IPS-18c (cell line): Measurements from ENCODE around the gene TAF11.
"Not testable (repeated sequence)": the region's sequence is repeated elsewhere in the genome, so short reads cannot be mapped to it uniquely, and the experiment has no call there.

Experiments
- H3K4me3 ChIP-seq: 2 replicates; pipeline ENCODE4 v1.7.0; 2013; ENCODE audit warnings: low read depth, mild to moderate bottlenecking, low read length, moderate library complexity; ENCODE audit not compliant: insufficient read depth
- H3K9me3 ChIP-seq: one replicate; pipeline ENCODE4 v1.6.1; 2013; ENCODE audit warnings: mild to moderate bottlenecking, low read length, moderate library complexity; ENCODE audit not compliant: control insufficient read depth, insufficient read depth

Gene TAF11, protein sequence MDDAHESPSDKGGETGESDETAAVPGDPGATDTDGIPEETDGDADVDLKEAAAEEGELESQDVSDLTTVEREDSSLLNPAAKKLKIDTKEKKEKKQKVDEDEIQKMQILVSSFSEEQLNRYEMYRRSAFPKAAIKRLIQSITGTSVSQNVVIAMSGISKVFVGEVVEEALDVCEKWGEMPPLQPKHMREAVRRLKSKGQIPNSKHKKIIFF

DNA sequence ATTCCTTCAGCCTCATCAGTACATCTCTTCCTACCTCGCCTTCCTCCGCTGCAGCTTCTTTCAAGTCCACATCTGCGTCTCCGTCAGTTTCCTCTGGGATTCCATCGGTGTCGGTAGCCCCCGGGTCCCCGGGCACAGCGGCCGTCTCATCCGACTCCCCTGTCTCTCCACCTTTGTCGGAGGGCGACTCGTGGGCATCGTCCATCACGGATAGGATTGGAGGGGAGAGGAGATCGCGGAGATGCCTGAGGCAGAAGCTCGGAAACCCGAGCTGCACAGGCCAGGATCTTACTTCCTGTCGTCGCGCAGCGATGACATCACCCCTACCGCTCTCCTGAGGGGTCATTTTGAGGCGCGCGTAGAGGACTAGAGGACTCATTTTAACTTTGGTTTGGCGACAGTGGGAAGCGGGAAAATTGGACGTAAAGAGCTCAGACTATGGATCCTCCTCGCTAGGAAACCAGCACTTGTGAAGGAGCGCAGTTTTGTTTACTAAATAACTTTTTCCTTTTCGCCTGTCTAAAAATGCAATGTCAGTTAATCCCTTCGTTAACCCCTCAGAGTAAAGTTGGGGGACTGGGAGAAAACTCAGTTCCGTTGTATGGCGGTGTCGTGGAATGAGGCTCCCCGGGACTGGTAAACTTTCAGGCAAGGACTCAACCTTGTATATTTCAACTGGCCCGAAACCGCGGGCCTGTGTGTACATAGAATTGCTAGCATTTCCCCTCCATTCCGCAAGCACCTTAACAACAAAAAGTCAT, at the start of gene TAF11:
Gene TAF11 (minus strand): TSS at position 290 of the 761 bp plus-strand sequence. CDS start 85 bp downstream, at position 205.
- Histone ChIP-seq H3K4me3 (peak within 1 kb of the TSS; percentile 100), H3K9me3 (no peaks in the 10 kb centered on the region)

DNA sequence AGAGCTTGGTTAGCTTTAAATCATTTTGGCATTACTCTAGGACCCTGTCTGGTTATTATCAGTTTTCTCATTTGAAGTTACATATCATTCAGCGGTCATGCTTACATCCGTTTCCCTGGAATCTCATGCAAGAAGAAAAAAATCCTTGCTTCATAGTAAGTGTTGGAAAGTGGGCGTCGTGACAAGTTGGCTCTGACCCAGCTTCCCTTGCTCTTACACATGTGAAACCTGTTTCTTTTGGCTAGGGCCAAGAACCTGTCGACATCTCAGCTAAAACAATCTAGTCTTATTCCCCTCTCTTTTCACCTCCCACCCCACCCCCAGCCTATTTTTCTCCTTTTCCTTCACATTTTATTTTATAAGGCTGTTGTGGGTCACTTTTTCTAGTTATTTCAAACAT, 46.7 kb upstream of the TAF11 start:
- no peak overlapping the region for H3K4me3 ChIP-seq
- H3K9me3 ChIP-seq: no peaks in the 10 kb centered on the region

DNA sequence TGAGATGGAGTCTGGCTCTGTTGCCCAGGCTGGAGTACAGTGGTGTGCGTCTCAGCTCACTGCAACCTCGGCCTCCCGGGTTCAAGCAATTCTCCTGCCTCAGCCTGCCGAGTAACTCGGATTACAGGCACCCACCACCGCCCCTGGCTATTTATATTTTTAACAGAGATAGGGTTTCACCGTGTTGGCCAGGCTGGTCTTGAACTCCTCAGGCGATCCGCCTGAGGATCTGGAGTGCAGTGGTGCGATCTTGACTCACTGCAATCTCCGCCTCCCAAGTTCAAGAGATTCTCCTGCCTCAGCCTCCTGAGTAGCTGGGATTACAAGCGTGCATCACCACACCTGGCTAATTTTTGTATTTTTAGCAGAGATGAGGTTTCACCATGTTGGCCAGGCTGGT, 44.4 kb upstream of the TAF11 start:
- not testable (repeated sequence) for H3K9me3 ChIP-seq, H3K4me3 ChIP-seq

DNA sequence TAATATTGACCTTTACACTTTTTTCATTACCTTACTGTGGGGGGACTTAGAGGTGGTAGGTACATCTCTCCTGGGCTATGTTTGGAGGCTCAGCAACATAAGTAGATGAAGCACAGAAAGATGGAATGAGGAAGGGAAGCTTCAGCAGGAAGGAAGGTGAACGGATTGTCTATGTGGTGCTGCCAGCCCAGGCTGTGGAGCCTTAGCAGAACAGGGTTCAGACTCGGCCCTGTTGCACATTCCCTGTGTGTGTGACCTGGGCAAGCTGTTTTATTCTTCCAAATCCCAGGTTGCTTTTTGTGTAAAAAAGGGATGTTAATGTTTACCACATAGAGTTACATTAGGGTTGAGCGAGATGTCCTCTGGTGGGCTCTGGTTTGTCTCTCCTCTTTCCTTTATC, 42.4 kb upstream of the TAF11 start:
- H3K9me3 ChIP-seq: peaks cover 4% of the 10 kb centered on the region
- no peak overlapping the region for H3K4me3 ChIP-seq

DNA sequence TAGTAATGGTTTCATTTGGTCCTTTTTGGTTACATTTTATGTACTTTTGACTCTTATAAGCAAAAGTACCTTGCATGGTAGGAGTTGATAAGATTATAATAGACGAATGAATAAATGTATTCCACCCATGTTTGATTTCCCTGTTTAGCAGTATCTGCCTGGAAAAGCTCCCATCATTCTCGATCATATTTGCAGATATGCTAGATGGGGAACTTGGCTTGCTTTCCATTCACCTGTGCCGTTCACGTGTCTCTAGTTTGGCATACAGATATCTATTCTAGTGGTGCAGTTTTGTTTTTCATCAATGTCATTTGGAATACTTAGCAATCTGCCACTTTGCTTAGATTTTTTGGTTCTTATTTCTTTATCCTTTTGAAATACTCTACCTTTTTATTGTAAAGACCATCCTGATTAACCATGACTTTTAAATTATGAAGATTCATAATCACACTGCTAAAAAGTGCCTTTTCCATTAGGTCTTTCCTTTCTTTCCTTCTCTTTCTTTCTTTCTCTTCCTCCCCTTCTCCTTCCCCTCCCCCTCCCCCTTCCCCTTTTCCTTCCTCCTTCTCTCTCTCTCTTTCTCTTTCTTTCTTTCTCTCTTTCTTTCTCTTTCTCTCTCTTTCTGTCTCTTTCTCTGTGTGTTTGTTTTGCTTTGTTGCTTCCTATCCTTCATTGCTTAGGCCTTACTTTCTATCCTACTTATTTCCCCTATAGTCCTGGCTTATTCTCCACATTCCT, 41.6 kb upstream of the TAF11 start:
- H3K4me3 ChIP-seq: no peak overlapping the region
- H3K9me3 ChIP-seq: peaks cover 4% of the 10 kb centered on the region

DNA sequence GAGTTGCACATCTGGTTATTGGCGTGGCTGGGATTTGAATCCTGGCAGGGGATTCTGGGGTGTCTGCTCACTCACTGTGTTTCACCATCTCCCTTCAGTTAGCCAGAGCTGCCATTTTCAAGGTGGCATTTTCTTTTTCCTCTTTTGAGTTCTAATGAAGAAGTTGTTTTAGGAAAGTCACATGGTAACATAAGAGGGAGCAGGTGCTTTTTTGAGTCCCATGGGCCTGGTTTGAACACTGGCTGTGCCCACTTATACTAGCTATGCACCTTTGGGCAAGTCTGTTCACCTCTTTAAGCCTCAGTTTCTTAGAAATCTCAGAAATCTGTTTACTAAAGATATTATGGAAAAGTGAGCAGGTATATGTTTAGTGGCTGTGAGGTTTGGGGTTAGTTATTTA, 40.9 kb upstream of the TAF11 start:
- H3K4me3 ChIP-seq: no peak overlapping the region

DNA sequence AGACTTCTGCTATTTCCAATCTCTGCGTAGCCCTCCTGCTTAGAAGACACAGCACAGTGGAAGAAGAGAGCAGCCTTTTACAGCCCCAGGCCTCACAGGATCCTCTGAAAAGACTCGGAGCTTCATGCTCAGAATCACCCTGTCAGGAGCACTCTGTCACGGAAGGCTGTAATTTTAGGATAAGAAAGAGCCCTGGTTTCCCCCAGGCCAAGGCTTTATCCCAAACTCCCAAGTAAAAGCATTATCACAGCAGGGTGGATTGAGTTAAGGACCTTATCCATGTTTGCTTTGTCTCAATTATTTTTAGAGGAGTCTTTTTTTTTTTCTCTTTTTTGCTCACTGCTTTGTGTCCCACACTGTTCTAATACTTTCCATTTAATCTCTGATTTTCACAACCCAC, 40.4 kb upstream of the TAF11 start:
- H3K9me3 ChIP-seq: peaks cover 4% of the 10 kb centered on the region
- H3K4me3 ChIP-seq: no peak overlapping the region

More for the DNA sequence above, 40.9 kb upstream of the TAF11 start:
- H3K9me3 ChIP-seq: peaks cover 4% of the 10 kb centered on the region

DNA sequence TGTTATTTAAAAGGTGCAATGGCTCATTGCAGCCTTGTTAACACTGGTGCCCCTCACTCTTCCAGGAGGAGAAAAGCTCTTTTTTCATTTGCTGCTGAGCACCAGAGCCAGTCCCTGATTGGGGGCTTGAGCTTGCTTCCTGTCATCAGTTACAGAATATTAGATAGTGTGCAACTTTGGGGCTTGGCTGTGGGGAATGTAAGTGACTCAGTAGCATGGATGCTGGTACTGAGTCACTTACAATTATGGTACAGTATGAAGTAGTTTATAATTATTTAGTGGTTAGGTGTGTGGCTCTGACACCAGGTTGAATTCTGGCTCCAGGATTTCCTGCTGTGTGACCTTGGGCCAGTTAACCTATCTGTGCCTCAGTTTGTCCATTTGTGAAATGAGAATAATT, 38.8 kb upstream of the TAF11 start:
- Histone ChIP-seq H3K4me3 (no peak overlapping the region), H3K9me3 (peaks cover 4% of the 10 kb centered on the region)

DNA sequence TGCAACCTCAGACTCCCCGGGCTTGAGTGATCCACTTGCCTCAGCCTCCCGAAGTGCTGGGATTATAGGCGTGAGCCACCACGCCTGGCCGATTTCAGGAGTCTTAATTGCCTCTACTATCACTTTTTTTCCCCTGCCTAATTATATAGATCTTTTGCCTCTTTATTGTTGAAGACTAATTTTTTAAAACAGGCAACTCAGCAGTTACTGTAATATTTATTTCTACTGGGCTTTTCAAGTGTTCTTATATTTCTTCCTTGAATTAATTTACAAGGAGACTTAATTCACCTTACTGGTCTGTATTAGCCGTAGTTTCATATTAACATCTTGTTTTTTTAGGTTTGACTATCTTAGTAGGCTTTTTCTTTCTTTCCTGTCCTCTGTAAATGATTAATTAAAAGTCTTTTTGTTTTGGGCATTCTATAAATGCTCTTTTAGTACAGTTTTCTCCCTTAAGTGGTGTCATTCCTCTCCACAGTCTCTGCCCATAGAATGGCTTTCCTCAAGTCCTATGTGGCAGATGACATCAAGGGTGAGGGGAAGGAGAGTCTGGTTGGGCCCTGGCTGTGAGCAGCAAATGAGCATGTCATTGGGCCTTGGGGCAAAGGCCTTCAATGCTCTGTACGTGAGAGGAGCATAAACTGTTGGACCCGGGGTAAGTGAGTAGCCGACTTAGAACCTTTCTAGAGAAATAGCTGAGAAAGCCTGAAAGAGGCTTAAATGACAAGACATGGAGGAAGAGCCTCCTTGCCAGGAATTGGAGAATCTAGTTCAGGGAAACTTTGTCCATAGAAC, 37.2 kb upstream of the TAF11 start:
- H3K9me3 ChIP-seq: peaks cover 4% of the 10 kb centered on the region
- no peak overlapping the region for H3K4me3 ChIP-seq

DNA sequence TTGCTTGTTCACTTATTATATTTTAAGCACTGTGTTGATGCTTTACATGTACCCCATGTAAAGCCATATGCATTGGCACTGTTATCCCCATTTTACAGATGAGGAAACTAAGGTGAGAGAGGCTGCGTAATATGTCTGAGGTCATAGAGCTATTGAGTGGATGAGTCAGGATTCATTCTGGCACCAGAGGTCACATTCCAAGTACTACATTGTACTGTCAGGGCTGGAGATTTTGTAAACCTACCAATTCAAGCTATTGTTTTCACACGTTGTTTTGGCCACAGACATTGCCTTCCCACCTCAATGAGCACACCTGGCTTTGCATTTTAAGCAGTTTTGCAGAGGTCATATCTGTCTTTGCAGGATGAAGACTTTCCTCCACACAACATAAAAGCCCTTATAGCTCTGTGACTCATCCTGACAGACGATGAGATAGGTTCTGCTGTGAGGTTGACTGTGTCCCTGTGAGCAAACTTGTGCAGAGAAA, 34.4 kb upstream of the TAF11 start:
- H3K4me3 ChIP-seq: no peak overlapping the region
- peaks cover 4% of the 10 kb centered on the region for H3K9me3 ChIP-seq

DNA sequence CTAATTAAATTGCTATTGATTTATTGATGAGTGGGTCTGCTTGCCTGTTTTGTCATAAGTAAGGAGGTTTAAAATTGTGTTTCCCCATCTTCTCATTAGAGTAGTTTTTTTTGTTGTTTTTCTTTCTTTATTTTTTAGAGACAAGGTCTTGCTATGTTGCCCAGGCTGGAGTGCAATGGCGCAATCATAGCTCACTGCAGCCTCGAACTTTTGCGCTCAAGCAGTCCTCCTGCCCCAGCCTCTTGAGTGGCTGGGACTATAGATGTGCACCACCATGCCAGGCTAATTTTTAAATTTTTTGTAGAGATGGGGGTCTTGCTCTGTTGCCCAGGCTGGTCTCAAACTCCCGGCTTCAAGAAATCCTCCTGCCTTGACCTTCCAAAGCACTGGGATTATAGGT, 32.3 kb upstream of the TAF11 start:
- H3K4me3 ChIP-seq: no peak overlapping the region
- no peaks in the 10 kb centered on the region for H3K9me3 ChIP-seq

DNA sequence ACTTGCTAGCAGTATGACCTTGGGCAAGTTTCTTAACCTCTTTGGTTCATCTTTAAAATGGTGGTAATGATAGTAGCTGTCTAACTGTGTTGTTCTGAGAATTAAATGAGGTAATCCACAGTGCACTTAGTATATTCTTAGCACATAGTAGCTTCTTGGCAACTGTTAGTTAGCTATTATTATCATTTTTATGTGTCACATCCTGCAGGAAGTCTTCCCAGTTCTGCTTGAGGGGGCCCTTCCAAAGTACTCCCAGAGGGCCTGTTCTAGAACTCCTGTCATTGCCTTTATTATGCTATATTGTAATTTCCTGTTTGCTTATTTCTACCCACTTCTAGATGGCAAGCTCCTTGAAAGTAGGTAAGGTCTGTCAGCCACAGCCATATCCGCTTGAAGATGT, 31.8 kb upstream of the TAF11 start:
- Histone ChIP-seq H3K4me3 (no peak overlapping the region), H3K9me3 (no peaks in the 10 kb centered on the region)

DNA sequence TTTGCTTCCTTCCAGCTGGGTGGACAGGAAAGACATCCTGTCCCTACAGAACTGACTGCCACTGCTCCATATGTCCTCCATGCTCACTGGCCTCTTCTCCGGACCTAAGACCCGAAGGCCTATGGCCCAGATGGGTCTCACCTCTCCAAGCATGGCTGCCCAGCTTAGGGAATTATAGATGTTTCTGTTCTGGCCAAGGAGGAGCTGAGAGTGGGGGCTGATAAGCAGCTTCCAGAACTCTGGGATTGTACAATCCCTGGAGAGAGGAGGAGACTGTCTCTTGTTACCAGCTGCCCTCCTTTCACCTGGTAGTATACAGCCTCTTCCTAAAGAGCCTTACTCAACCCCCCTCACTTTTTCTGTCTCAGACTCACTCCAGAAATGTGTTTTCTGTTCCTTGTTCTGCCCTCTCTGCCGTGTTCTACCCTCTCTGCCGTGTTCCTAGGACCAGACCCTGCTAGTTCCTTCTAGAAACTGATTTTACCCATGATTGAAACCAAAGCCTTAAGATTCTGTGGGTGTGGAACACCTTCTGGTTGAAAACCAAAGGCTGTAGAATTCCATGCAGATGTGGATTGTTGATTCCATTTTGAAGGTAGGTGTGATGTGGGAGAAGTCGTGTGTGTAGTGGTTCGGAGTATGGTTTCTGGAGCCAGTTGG, 29.9 kb upstream of the TAF11 start:
- Histone ChIP-seq H3K4me3 (no peak overlapping the region), H3K9me3 (no peaks in the 10 kb centered on the region)

DNA sequence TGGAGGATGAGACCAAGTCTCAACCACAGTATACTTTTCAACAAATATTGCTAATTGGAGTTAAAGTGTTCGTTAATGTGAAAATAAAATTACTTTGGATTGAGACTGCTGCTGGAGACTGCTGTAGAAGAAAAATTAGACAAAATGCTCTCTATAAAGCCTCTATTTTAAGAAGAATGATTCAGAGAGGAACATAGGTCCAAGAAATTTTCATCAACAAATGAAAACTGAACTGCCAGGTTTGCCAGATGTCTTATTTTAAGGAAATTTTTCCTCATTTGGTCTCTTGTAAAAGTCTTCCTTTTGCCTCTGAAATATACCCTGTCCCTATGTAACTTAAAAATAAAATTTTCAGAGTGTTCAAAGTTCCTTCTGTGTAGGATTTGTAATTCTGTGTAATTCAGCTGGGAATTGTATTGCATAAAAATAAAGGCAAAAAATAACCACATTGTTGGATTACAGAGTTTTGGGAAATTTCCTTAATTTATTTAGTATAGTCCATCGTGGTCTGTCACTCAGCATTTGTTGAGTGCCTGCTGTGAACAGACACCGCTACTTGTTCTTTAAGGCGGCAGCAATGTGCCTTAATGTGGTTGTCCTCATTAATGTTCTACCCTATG, 28.6 kb upstream of the TAF11 start:
- no peak overlapping the region for H3K4me3 ChIP-seq
- no peaks in the 10 kb centered on the region for H3K9me3 ChIP-seq

DNA sequence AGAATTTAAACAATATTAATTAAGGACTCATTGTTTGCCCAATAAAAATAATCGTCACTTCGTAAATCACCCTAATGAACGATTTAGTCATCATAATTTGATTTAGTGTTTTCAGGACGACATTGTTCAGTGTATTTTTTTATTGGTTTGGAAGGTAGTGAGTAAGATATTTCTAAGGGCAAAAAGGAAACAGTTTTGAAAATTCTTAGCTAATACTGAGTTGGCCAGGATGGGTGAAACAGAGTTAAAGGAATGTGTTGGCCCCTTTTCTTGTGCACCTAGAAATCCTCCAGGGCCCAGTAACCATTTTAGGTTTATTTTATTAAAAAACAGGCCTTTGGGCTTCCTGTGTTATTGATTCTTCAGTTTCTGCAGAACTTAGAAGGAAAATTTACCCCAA, 26.5 kb upstream of the TAF11 start:
- Histone ChIP-seq H3K4me3 (no peak overlapping the region), H3K9me3 (no peaks in the 10 kb centered on the region)

DNA sequence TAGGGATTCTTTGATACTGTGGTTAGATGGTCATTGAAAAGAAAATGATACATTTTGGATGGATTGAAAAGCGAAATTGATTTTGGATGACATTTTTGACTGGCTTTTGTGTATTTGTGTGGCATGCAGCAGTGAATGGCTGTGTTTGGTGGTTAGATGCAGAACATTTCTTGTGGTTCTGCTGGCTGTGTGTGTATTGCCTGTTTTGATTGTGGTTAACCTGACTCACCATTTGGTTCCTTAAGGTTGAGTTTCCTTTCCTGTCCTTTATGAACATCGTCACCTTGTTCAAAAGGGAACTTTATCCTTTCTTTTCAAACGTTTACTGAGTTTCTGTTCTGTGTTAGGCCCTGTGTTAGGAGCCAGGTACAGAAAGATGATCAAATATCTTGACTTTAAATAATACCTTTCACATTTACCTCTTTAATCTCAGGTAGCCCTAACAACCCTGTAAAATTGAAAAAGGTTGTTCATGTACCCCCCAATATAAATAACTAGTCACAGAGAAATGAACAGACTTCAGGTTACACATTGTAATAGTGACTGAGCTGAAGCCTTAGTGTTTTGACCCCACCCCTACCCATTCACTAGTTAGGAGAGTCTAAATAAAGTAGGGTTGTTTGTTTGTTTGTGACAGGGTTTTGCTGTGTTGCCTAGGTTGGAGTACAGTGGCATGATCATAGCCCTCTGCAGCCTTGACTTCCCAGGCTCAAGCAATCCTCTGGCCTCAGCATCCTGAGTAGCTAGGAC, 25.0 kb upstream of the TAF11 start:
- H3K9me3 ChIP-seq: no peaks in the 10 kb centered on the region
- no peak overlapping the region for H3K4me3 ChIP-seq
